Endothelial cell of umbilical vein (primary cell): ENCODE results near the gene SPATA33. TPM values are rescaled to one million over a fixed set of nuclear protein-coding genes. Genes with fewer than 3 reads are reported as not detected.

Experiments used
- BruUV-seq: library from RNA; stranded (reverse); fragments of 400-500 nt; replicated peaks from 2 replicates; lab custom pipeline; 2021; lab: Mats Ljungman, UMichigan
- CTCF ChIA-PET: fragments of 300-600, 350-600 bp; sonication (Branson Sonifier 250); formaldehyde crosslinking; loops from one replicate; lab custom pipeline; 2021; ENCODE audit warnings: antibody characterized with exemption, inconsistent platforms; lab: Charles Lee
- POLR2A ChIA-PET: fragments of 300-600, 350-600 bp; sonication (Branson Sonifier 250); formaldehyde crosslinking; loops from one replicate; lab custom pipeline; 2021; ENCODE audit warnings: antibody characterized with exemption, inconsistent platforms; lab: Charles Lee
- DNase-seq: peaks from one replicate; pipeline ENCODE4 v3.0.0-alpha.2; 2011; ENCODE audit warnings: low read depth, low spot score
- FAIRE-seq: peaks from 2 replicates; lab custom pipeline; 2011; peaks lifted over from hg19 to GRCh38; lab: Jason Lieb, UNC
- H2AFZ ChIP-seq: 2 replicates; pipeline ENCODE4 v1.6.0; 2012; ENCODE audit warnings: low read depth, low read length, control low read depth, inconsistent platforms
- H3K27ac ChIP-seq: 2 replicates; pipeline ENCODE4 v1.5.1; 2011; ENCODE audit warnings: low read depth, mild to moderate bottlenecking, control low read depth, low read length, moderate library complexity; ENCODE audit not compliant: insufficient read depth
- H3K27me3 ChIP-seq, 2 experiments: 2 replicates each; pipeline versions ENCODE4 v1.6.0 to v1.6.1; 2011; ENCODE audit warnings: low read length in 2 of 2, mixed read lengths in 1 of 2; ENCODE audit not compliant: control insufficient read depth in 2 of 2, insufficient read depth in 2 of 2
- H3K36me3 ChIP-seq, 2 experiments: 2 replicates in 1 of 2; 3 replicates in 1 of 2; pipeline ENCODE4 v1.5.1; 2011; ENCODE audit warnings: low read length in 2 of 2, mild to moderate bottlenecking in 1 of 2, moderate library complexity in 1 of 2; ENCODE audit not compliant: control insufficient read depth in 2 of 2, insufficient read depth in 2 of 2; ENCODE audit errors: extremely low read depth in 1 of 2
- H3K4me1 ChIP-seq: 3 replicates; pipeline ENCODE4 v1.5.1; 2011; ENCODE audit warnings: mild to moderate bottlenecking, low read length; ENCODE audit not compliant: control insufficient read depth, insufficient read depth; ENCODE audit errors: extremely low read depth
- H3K4me2 ChIP-seq: 2 replicates; pipeline ENCODE4 v1.6.1; 2011; ENCODE audit warnings: low read length, control low read depth, mixed read lengths; ENCODE audit not compliant: insufficient read depth
- H3K4me3 ChIP-seq, 3 experiments: fragments of 200-600 bp in 1 of 3; sonication (generic), shearing (Covaris generic) in 1 of 3; replicated peaks in 1 of 3; 2 replicates each; pipeline ENCODE4 v1.5.1; 2011 to 2016; ENCODE audit warnings: control low read depth in 3 of 3, low read length in 3 of 3, mild to moderate bottlenecking in 2 of 3, inconsistent platforms in 1 of 3, low read depth in 1 of 3, moderate library complexity in 1 of 3; ENCODE audit not compliant: insufficient read depth in 1 of 3
- H3K79me2 ChIP-seq: 2 replicates; pipeline ENCODE4 v1.6.0; 2012; ENCODE audit warnings: low read length, inconsistent platforms; ENCODE audit not compliant: control insufficient read depth, insufficient read depth
- H3K9ac ChIP-seq: replicated peaks from 2 replicates; pipeline ENCODE3; 2011; ENCODE audit warnings: low read length, control low read depth; ENCODE audit not compliant: insufficient read depth; ENCODE audit errors: extremely low read depth
- H3K9me1 ChIP-seq: replicated peaks from 3 replicates; pipeline ENCODE4 v1.6.0; 2011; ENCODE audit warnings: mild to moderate bottlenecking, low read length; ENCODE audit not compliant: control insufficient read depth, insufficient read depth; ENCODE audit errors: extremely low read depth
- H3K9me3 ChIP-seq: replicated peaks from 2 replicates; pipeline ENCODE4 v1.5.1; 2012; ENCODE audit warnings: low read length, inconsistent platforms; ENCODE audit not compliant: control insufficient read depth, insufficient read depth
- H4K20me1 ChIP-seq: replicated peaks from 2 replicates; pipeline ENCODE3; 2011; ENCODE audit warnings: mild to moderate bottlenecking, low read length; ENCODE audit not compliant: control insufficient read depth, insufficient read depth; ENCODE audit errors: extremely low read depth
- EZH2 ChIP-seq: IDR thresholded peaks from 2 replicates; pipeline ENCODE4 v1.6.1; 2012; ENCODE audit warnings: borderline replicate concordance, low read depth, mild to moderate bottlenecking, moderate library complexity, low read length, inconsistent platforms; ENCODE audit not compliant: severe bottlenecking
- FOS ChIP-seq: IDR thresholded peaks from 2 replicates; pipeline ENCODE4 v1.6.1; 2011; ENCODE audit warnings: mild to moderate bottlenecking, low read length, moderate library complexity, borderline replicate concordance; ENCODE audit not compliant: insufficient read depth
- GATA2 ChIP-seq: IDR thresholded peaks from 2 replicates; pipeline ENCODE4 v1.7.0; 2011; ENCODE audit warnings: low read depth, mild to moderate bottlenecking, moderate library complexity, mixed read lengths, low read length; ENCODE audit not compliant: insufficient read length, insufficient read depth
- MYC ChIP-seq: IDR thresholded peaks from one replicate; pipeline ENCODE4 v1.6.1; 2011; ENCODE audit warnings: mild to moderate bottlenecking, low read depth, low read length
- POLR2AphosphoS5 ChIP-seq: IDR thresholded peaks from 2 replicates; pipeline ENCODE4 v1.6.1; 2012; ENCODE audit warnings: low read depth, mild to moderate bottlenecking, control low read depth, low read length, moderate library complexity; ENCODE audit not compliant: insufficient read depth
- dilution Hi-C: fragments of 300-500 bp; cut with MboI; formaldehyde crosslinking; loops from one replicate; pipeline ENCODE4 v1.15.0; 2019; ENCODE audit warnings: low sequenced_read_pairs; ENCODE audit not compliant: extremely low pct_ligation_motif_present
- intact Hi-C: fragments of 100-400 bp; cut with micrococcal nuclease; formaldehyde crosslinking; loops from one replicate; pipeline ENCODE4 v1.10.0; 2022
- polyA plus RNA-seq, 4 experiments: library from polyadenylated mRNA; depleted of rRNA in 3 of 4; stranded (reverse) in 3 of 4; unstranded in 1 of 4; fragments of >200 nt; gene quantifications; 2 replicates each; pipeline versions ENCODE4 v1.2.1 to v1.2.3, GENCODE V29; 2011 to 2012; ENCODE audit warnings: missing spikeins in 1 of 4
- total RNA-seq: library from RNA; stranded (reverse); gene quantifications from 2 replicates; pipeline ENCODE4 v1.2.3, GENCODE V29; 2021
- TF ChIP-seq, protein P1 (sequence below), 2 donors: IDR thresholded peaks; 1 replicate in 1 of 2; 2 replicates in 1 of 2; pipeline ENCODE4 v1.5.1; 2011; ENCODE audit warnings: low read length in 2 of 2, mild to moderate bottlenecking in 2 of 2, moderate library complexity in 2 of 2, control low read depth in 1 of 2, inconsistent platforms in 1 of 2, low read depth in 1 of 2; ENCODE audit not compliant: insufficient read depth in 1 of 2; ENCODE audit errors: extremely low read depth in 1 of 2

SPATA33 gene
- total and polyA plus RNA-seq, 2 donors (not counting 3 experiments of a cell fraction or from before 2014, with no cell fraction given): 3.5 to 11.4 TPM

DNA sequence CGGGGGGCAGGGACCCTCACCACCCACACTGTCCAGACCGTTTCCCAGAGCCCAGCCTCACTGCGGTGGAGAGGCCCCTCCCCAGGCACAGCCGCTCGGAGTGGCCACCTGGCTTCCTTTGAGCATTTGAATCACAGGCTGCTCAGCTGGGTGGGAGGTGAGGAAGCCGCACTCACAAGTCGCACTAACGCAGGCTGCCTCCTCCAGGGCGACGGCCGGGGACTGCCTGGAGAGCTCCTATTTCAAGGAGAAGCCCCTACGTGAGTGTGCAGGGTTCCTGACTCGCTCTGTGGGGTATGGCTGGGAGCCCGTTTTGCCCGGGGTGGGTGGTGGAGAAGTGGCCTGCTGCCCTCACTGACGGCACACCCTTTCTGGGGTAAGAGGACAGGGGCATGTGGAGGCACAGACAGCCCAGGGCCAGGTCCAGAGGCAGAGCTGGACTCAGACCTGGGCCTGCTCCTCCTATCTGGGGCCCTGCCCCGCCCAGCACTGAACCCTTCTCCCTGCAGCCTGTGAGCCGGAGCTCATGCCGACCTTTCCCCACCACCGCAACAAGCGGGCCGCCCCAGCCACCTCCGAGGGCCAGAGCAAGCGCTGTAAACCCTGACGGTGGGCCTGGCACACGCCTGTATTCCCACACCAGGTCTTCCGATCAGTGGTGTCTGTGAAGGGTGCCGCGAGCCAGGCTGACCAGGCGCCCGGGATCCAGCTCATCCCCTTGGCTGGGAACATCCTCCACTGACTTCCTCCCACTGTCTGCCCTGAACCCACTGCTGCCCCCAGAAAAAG, 37.6 kb downstream of the SPATA33 start:
- Histone ChIP-seq H3K79me2 (no peaks in the 10 kb centered on the region), H3K4me3 (no peak overlapping the region), H3K4me2 (no peak overlapping the region), H3K9me3 (no peaks in the 10 kb centered on the region), H3K36me3 (peaks cover 0 to 38% of the 10 kb centered on the region in 2 experiments), H4K20me1 (no peaks in the 10 kb centered on the region), H3K9me1 (no peaks in the 10 kb centered on the region), H3K27ac (no peak overlapping the region), H2AFZ (no peak overlapping the region), H3K27me3 (no peaks in the 10 kb centered on the region), H3K9ac (no peak overlapping the region), H3K4me1 (peaks cover under 1% of the 10 kb centered on the region)
- TF ChIP-seq EZH2 (no peak), MYC (no peak), GATA2 (no peak), POLR2AphosphoS5 (no peak), FOS (no peak)
- TF ChIP-seq, protein P1, sequence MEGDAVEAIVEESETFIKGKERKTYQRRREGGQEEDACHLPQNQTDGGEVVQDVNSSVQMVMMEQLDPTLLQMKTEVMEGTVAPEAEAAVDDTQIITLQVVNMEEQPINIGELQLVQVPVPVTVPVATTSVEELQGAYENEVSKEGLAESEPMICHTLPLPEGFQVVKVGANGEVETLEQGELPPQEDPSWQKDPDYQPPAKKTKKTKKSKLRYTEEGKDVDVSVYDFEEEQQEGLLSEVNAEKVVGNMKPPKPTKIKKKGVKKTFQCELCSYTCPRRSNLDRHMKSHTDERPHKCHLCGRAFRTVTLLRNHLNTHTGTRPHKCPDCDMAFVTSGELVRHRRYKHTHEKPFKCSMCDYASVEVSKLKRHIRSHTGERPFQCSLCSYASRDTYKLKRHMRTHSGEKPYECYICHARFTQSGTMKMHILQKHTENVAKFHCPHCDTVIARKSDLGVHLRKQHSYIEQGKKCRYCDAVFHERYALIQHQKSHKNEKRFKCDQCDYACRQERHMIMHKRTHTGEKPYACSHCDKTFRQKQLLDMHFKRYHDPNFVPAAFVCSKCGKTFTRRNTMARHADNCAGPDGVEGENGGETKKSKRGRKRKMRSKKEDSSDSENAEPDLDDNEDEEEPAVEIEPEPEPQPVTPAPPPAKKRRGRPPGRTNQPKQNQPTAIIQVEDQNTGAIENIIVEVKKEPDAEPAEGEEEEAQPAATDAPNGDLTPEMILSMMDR (IDR thresholded peaks at IDR 0.05; ENCODE audit: extremely low read depth in 1 of 2, insufficient read depth in 1 of 2, low read depth in 1 of 2, low read length in 2 of 2): no peak
- intact Hi-C loops: no loop called here
- CTCF ChIA-PET: no interaction called here
- dilution Hi-C loops: no loop called here
- FAIRE-seq (no peak), DNase-seq (no peak)
- POLR2A ChIA-PET: interaction anchor here (0.6 kb wide), 1 partner anchor 84 kb away, joined by 3 read pairs; no protein-coding TSS in a partner anchor
- no TSS peak for BruUV-seq
